Omental fat pad (tissue), 4 donors: ENCODE data around the gene PGBD5. TPM values are rescaled to one million over a fixed set of nuclear protein-coding genes. Genes with fewer than 3 reads are reported as not detected.

ENCODE experiments used
- ATAC-seq: fragments of 150-250 bp; one replicate; pipeline ENCODE4 v1.9.1; 2016; ENCODE audit warnings: mild to moderate bottlenecking, moderate library complexity; ENCODE audit not compliant: low FRiP score
- DNase-seq: peaks from one replicate; pipeline ENCODE4 v3.0.0-alpha.2; 2019; ENCODE audit warnings: low spot score
- CTCF ChIP-seq, 3 donors: fragments of 450-650 bp; IDR thresholded peaks; one replicate each; pipeline ENCODE4 v1.5.1; 2016 to 2017; ENCODE audit warnings: antibody characterized with exemption in 3 of 3, mild to moderate bottlenecking in 3 of 3, moderate library complexity in 2 of 3
- total RNA-seq, 4 donors: library from RNA; depleted of rRNA; stranded (reverse); fragments of >200 nt; gene quantifications; one replicate each; pipeline ENCODE4 v1.1.0, GENCODE V29; 2016

Gene PGBD5
- total RNA-seq, 4 donors from 2014 or later = 0.37 to 1.4 (median 0.60) TPM; not detected in 1

- DNase-seq (no peak), ATAC-seq (no peak)
Measured at GRCh38 chr1:230377324-230377723, 48.8 kb downstream of the PGBD5 start.

GRCh38 chr1:230376296-230376695 lies 49.8 kb downstream of the PGBD5 start:
- no peak for ATAC-seq
- no peak for DNase-seq
- TF ChIP-seq CTCF (IDR thresholded peaks at IDR 0.05) = no peak

More at GRCh38 chr1:230377324-230377723, 48.8 kb downstream of the PGBD5 start:
- no peak for TF ChIP-seq CTCF (IDR thresholded peaks at IDR 0.05)

- no peak for ATAC-seq
- TF ChIP-seq CTCF (IDR thresholded peaks at IDR 0.05) = no peak
Measured at GRCh38 chr1:230375780-230376179, 50.4 kb downstream of the PGBD5 start.

GRCh38 chr1:230375147-230375546 lies 51.0 kb downstream of the PGBD5 start:
- no peak for TF ChIP-seq CTCF (IDR thresholded peaks at IDR 0.05)
- ATAC-seq (no peak), DNase-seq (no peak)

More at GRCh38 chr1:230375780-230376179, 50.4 kb downstream of the PGBD5 start:
- DNase-seq = no peak

GRCh38 chr1:230371923-230372703 lies 54.0 kb downstream of the PGBD5 start:
- DNase-seq (no peak), ATAC-seq (no peak)
- no peak for TF ChIP-seq CTCF (IDR thresholded peaks at IDR 0.05)

- TF ChIP-seq CTCF (IDR thresholded peaks at IDR 0.05) = no peak
- DNase-seq (no peak), ATAC-seq (no peak)
Measured at GRCh38 chr1:230370109-230370508, 56.0 kb downstream of the PGBD5 start.

- no peak for DNase-seq
- no peak for TF ChIP-seq CTCF (IDR thresholded peaks at IDR 0.05)
- no peak for ATAC-seq
Measured at GRCh38 chr1:230368871-230369270, 57.3 kb downstream of the PGBD5 start.
